B cell (primary cell): ENCODE results near the gene DOCK8. TPM values are rescaled to one million over a fixed set of nuclear protein-coding genes. Genes with fewer than 3 reads are reported as not detected.

ENCODE experiments used
- ATAC-seq: fragments of 200-7000 bp; cut with Tn5 transposase; one replicate; pipeline ENCODE4 v1.10.0; 2021; ENCODE audit warnings: low read depth, mild to moderate bottlenecking, moderate number of reproducible peaks, moderate library complexity
- CTCF ChIA-PET: fragments of 350-600 bp; sonication (Branson Sonifier 250); formaldehyde crosslinking; loops from one replicate; lab custom pipeline; 2021; ENCODE audit warnings: antibody characterized with exemption, inconsistent platforms; lab: Charles Lee
- POLR2A ChIA-PET: fragments of 350-600 bp; sonication (Branson Sonifier 250); formaldehyde crosslinking; loops from one replicate; lab custom pipeline; 2021; ENCODE audit warnings: antibody characterized with exemption; lab: Charles Lee
- DNase-seq: peaks from one replicate; pipeline ENCODE4 v3.0.0; 2013
- H2AFZ ChIP-seq: 2 replicates; pipeline ENCODE4 v1.6.1; 2012; ENCODE audit warnings: mild to moderate bottlenecking, low read depth, low read length; ENCODE audit not compliant: insufficient read depth, poor library complexity, severe bottlenecking
- H3K27ac ChIP-seq, 2 donors: 1 replicate in 1 of 2; 2 replicates in 1 of 2; pipeline ENCODE4 v1.5.1; 2012 to 2013; ENCODE audit warnings: low read length in 2 of 2, mild to moderate bottlenecking in 2 of 2, moderate library complexity in 1 of 2
- H3K27me3 ChIP-seq, 4 experiments: fragments of 200-600 bp in 1 of 4; sonication (generic) in 1 of 4; replicated peaks in 1 of 4; 1 replicate in 2 of 4; 2 replicates in 2 of 4; pipeline versions ENCODE4 v1.6.1 to v1.7.0; 2013 to 2016; ENCODE audit warnings: low read length in 3 of 4, mild to moderate bottlenecking in 2 of 4, mixed read lengths in 1 of 4, moderate library complexity in 1 of 4; ENCODE audit not compliant: insufficient read depth in 4 of 4, control insufficient read depth in 3 of 4; ENCODE audit errors: control extremely low read depth in 1 of 4
- H3K36me3 ChIP-seq, 2 experiments: replicated peaks in 1 of 2; 1 replicate in 1 of 2; 2 replicates in 1 of 2; pipeline versions ENCODE4 v1.6.1 to v1.7.1; 2013; ENCODE audit warnings: low read length in 1 of 2; ENCODE audit not compliant: insufficient read depth in 2 of 2, control insufficient read depth in 1 of 2; ENCODE audit errors: control extremely low read depth in 1 of 2, extremely low read depth in 1 of 2
- H3K4me1 ChIP-seq, 2 donors: fragments of 200-600 bp in 1 of 2; sonication (generic) in 1 of 2; 1 replicate in 1 of 2; 2 replicates in 1 of 2; pipeline versions ENCODE4 v1.5.1 to v1.6.1; 2013 to 2017; ENCODE audit warnings: low read length in 2 of 2; ENCODE audit not compliant: control insufficient read depth in 2 of 2, insufficient read depth in 2 of 2
- H3K4me2 ChIP-seq: replicated peaks from 2 replicates; pipeline ENCODE3; 2012; ENCODE audit warnings: mild to moderate bottlenecking, low read depth, low read length; ENCODE audit not compliant: poor library complexity, severe bottlenecking
- H3K4me3 ChIP-seq, 5 experiments: fragments of 200-600 bp in 1 of 5; sonication (generic) in 1 of 5; 1 replicate in 3 of 5; 2 replicates in 2 of 5; pipeline versions ENCODE4 v1.5.1 to v1.7.0; 2011 to 2016; ENCODE audit warnings: low read length in 4 of 5, mild to moderate bottlenecking in 4 of 5, low read depth in 2 of 5, control low read depth in 1 of 5, moderate library complexity in 1 of 5; ENCODE audit not compliant: insufficient read depth in 1 of 5; ENCODE audit errors: control extremely low read depth in 1 of 5, extremely low read depth in 1 of 5
- H3K79me2 ChIP-seq: fragments of 200-600 bp; sonication (generic); one replicate; pipeline ENCODE4 v1.6.0; 2016; ENCODE audit warnings: low read length; ENCODE audit not compliant: control insufficient read depth, insufficient read depth
- H3K9ac ChIP-seq: fragments of 200-600 bp; sonication (generic); 2 replicates; pipeline ENCODE4 v1.6.1; 2017; ENCODE audit warnings: mild to moderate bottlenecking, low read length, moderate library complexity
- H3K9me3 ChIP-seq, 3 donors: one replicate each; pipeline versions ENCODE4 v1.6.1 to v1.7.1; 2013; ENCODE audit warnings: low read length in 2 of 3; ENCODE audit not compliant: control insufficient read depth in 2 of 3, insufficient read depth in 1 of 3; ENCODE audit errors: control extremely low read depth in 1 of 3
- H4K20me1 ChIP-seq: 2 replicates; pipeline ENCODE4 v1.6.0; 2012; ENCODE audit warnings: mild to moderate bottlenecking, low read length; ENCODE audit not compliant: insufficient read depth, control insufficient read depth, poor library complexity, severe bottlenecking
- H3K27ac Mint-ChIP-seq: one replicate; pipeline ENCODE4 v1.8.0; 2021; ENCODE audit warnings: mixed read lengths
- H3K27me3 Mint-ChIP-seq: one replicate; pipeline ENCODE4 v1.8.0; 2021; ENCODE audit warnings: mixed read lengths
- H3K4me1 Mint-ChIP-seq: one replicate; pipeline ENCODE4 v1.8.0; 2021; ENCODE audit warnings: mixed read lengths
- H3K4me3 Mint-ChIP-seq: one replicate; pipeline ENCODE4 v1.8.0; 2021; ENCODE audit warnings: mixed read lengths
- H3K9me3 Mint-ChIP-seq: one replicate; pipeline ENCODE4 v1.8.0; 2022; ENCODE audit warnings: mixed read lengths; ENCODE audit not compliant: insufficient read depth
- EZH2 ChIP-seq: IDR thresholded peaks from 2 replicates; pipeline ENCODE4 v1.6.1; 2012; ENCODE audit warnings: borderline replicate concordance, low read depth, mild to moderate bottlenecking, moderate library complexity, low read length; ENCODE audit not compliant: insufficient read depth, poor library complexity, severe bottlenecking
- WGBS: methylation state at CpG from one replicate; pipeline ENCODE4 v1.1.5; 2013; ENCODE audit warnings: missing lambda C conversion rate; ENCODE audit not compliant: insufficient coverage; 5-methylcytosine and 5-hydroxymethylcytosine counted together
- intact Hi-C: fragments of 100-400 bp; cut with micrococcal nuclease; formaldehyde crosslinking; loops from one replicate; pipeline ENCODE4 v1.10.0; 2022
- polyA plus RNA-seq: library from polyadenylated mRNA; depleted of rRNA; stranded (reverse); fragments of >200 nt; gene quantifications from 2 replicates; pipeline ENCODE4 v1.2.3, GENCODE V29; 2012
- total RNA-seq, 2 donors: library from RNA; stranded (reverse); fragments of 120-200 nt in 1 of 2; gene quantifications; 1 replicate in 1 of 2; 2 replicates in 1 of 2; pipeline versions ENCODE4 v1.2.3 to v1.2.4, GENCODE V29; 2013 to 2022
- TF ChIP-seq, protein P1 (sequence below): fragments of 200-600 bp; IDR thresholded peaks from one replicate; pipeline ENCODE4 v1.8.0; 2022; ENCODE audit warnings: antibody characterized with exemption, mild to moderate bottlenecking

Gene DOCK8
- total and polyA plus RNA-seq, 2 donors (not counting 1 experiment from before 2014, with no cell fraction given) = 47.6 to 288 TPM

DNA sequence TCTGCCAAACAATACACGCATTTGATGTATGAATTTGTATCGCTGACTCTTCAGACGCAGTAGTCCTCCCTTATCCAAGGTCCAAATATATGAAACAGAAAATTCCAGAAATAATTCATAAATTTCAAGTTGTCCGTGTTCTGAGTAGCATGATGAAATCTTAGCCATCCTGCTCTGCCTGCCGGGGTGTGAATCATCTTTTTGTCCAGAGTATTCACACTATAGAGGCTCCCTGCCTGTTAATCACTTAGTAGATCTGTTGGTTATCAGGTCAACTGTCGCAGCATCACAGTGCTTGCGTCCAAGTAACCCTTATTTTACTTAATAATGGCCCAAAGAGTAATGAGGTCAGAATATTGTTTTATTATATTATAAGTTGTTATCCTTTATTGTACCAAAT, 268.1 kb downstream of the DOCK8 start:
- H3K27me3 Mint-ChIP-seq = no peaks in the 10 kb centered on the region
- TF ChIP-seq, protein P1, sequence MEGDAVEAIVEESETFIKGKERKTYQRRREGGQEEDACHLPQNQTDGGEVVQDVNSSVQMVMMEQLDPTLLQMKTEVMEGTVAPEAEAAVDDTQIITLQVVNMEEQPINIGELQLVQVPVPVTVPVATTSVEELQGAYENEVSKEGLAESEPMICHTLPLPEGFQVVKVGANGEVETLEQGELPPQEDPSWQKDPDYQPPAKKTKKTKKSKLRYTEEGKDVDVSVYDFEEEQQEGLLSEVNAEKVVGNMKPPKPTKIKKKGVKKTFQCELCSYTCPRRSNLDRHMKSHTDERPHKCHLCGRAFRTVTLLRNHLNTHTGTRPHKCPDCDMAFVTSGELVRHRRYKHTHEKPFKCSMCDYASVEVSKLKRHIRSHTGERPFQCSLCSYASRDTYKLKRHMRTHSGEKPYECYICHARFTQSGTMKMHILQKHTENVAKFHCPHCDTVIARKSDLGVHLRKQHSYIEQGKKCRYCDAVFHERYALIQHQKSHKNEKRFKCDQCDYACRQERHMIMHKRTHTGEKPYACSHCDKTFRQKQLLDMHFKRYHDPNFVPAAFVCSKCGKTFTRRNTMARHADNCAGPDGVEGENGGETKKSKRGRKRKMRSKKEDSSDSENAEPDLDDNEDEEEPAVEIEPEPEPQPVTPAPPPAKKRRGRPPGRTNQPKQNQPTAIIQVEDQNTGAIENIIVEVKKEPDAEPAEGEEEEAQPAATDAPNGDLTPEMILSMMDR = no peak
- no peak for TF ChIP-seq EZH2
- Histone ChIP-seq H3K36me3 (no peaks in the 10 kb centered on the region), H3K4me2 (no peak overlapping the region), H3K4me3 (no peak overlapping the region), H4K20me1 (no peaks in the 10 kb centered on the region), H3K27me3 (no peaks in the 10 kb centered on the region), H2AFZ (no peak overlapping the region), H3K9me3 (peaks cover 0 to 7% (median 4%) of the 10 kb centered on the region in 3 donors), H3K79me2 (no peaks in the 10 kb centered on the region), H3K27ac (no peak overlapping the region), H3K9ac (no peak overlapping the region), H3K4me1 (no peaks in the 10 kb centered on the region)
- ATAC-seq (no peak), DNase-seq (no peak)
- 100% methylated on average over 2 of the region's 7 CpGs for WGBS
- no peaks in the 10 kb centered on the region for H3K9me3 Mint-ChIP-seq
- ChIA-PET CTCF (no interaction called here), POLR2A (no interaction called here)
- intact Hi-C loops = no loop called here
- H3K4me3 Mint-ChIP-seq = no peak overlapping the region
- H3K27ac Mint-ChIP-seq = no peak overlapping the region
- H3K4me1 Mint-ChIP-seq = no peaks in the 10 kb centered on the region

DNA sequence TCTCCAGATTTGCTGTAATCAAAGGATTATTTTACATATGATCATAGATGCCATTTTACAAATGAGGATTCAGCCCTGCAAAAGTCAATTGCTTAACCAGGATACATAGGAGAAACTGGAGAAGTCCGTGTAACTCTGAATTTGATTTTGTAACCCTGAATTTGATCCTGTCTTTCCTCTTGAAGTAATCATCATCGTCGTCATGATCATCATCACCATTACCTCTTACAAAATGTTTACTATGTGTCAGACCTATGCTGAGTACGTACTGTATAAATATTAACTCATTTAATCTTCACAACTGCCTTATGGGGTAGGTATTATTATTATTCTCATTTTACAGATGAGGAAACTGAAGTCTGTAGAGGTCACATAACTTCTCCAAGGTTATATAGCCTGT, 271.5 kb downstream of the DOCK8 start:
- intact Hi-C loops = no loop called here
- Histone ChIP-seq H3K4me1 (no peaks in the 10 kb centered on the region), H3K9ac (no peak overlapping the region), H3K27ac (no peak overlapping the region), H3K27me3 (no peaks in the 10 kb centered on the region), H3K36me3 (no peaks in the 10 kb centered on the region), H3K4me3 (no peak overlapping the region), H3K79me2 (no peaks in the 10 kb centered on the region), H4K20me1 (no peaks in the 10 kb centered on the region), H3K9me3 (peaks cover 0 to 7% (median 4%) of the 10 kb centered on the region in 3 donors), H2AFZ (no peak overlapping the region), H3K4me2 (no peak overlapping the region)
- CTCF ChIA-PET = no interaction called here
- POLR2A ChIA-PET = no interaction called here
- H3K27ac Mint-ChIP-seq = no peak overlapping the region
- no peak overlapping the region for H3K4me3 Mint-ChIP-seq
- ATAC-seq = no peak
- no peaks in the 10 kb centered on the region for H3K4me1 Mint-ChIP-seq
- no peak for TF ChIP-seq EZH2
- TF ChIP-seq, protein P1 = no peak
- no peaks in the 10 kb centered on the region for H3K27me3 Mint-ChIP-seq
- WGBS = no CpG with 5 or more reads among the region's 4 CpGs
- DNase-seq = no peak
- no peaks in the 10 kb centered on the region for H3K9me3 Mint-ChIP-seq
